Measurements from ENCODE around the gene ZNF423. TPM values are rescaled to one million over a fixed set of nuclear protein-coding genes. Genes with fewer than 3 reads are reported as not detected.

The ZNF423 gene
- total and polyA plus RNA-seq, 9 of the 15 experiments (the other 6 are each of a cell fraction or from before 2014, with no cell fraction given): not detected

GRCh38 chr16:49698453-49698815 lies 157.5 kb downstream of the ZNF423 start (continued):
- no peak for TF ChIP-seq GTF2A2 (tag; IDR thresholded peaks at IDR 0.05)
- TF ChIP-seq ZNF445 (CRISPR knock-in tag; IDR thresholded peaks at IDR 0.05; ENCODE audit: low read depth): no peak
- TF ChIP-seq BMI1 (IDR thresholded peaks at IDR 0.05; ENCODE audit: low read length): no peak
- no peak for TF ChIP-seq PHB (CRISPR knock-in tag; IDR thresholded peaks at IDR 0.05)
- no peak for TF ChIP-seq ZBTB26 (CRISPR knock-in tag; IDR thresholded peaks at IDR 0.05)
- TF ChIP-seq MCM3 (IDR thresholded peaks at IDR 0.05): no peak
- TF ChIP-seq ZNF79 (CRISPR knock-in tag; IDR thresholded peaks at IDR 0.05; ENCODE audit: low read depth): no peak
- no peak for TF ChIP-seq ZNF253 (CRISPR knock-in tag; conservative IDR thresholded peaks at IDR 0.05)
- no peak for TF ChIP-seq ZBTB49 (CRISPR knock-in tag; IDR thresholded peaks at IDR 0.05; ENCODE audit: borderline replicate concordance)
- no peak for TF ChIP-seq ZNF197 (CRISPR knock-in tag; IDR thresholded peaks at IDR 0.05; ENCODE audit: low read depth)
- no peak for TF ChIP-seq IFI16 (CRISPR knock-in tag; IDR thresholded peaks at IDR 0.05)
- TF ChIP-seq ZBTB5 (IDR thresholded peaks at IDR 0.05): no peak
- TF ChIP-seq NUFIP1 (IDR thresholded peaks at IDR 0.05; ENCODE audit: partially characterized antibody): no peak
- no peak for TF ChIP-seq TAF1 (IDR thresholded peaks at IDR 0.05; ENCODE audit: control insufficient read depth, extremely low read depth, insufficient read depth, low read length, severe bottlenecking)
- TF ChIP-seq CREB3 (tag; conservative IDR thresholded peaks at IDR 0.05; ENCODE audit: low read depth): no peak
- TF ChIP-seq ZNF354B (CRISPR knock-in tag; IDR thresholded peaks at IDR 0.05): no peak
- TF ChIP-seq LCOR (CRISPR knock-in tag; IDR thresholded peaks at IDR 0.05): no peak
- TF ChIP-seq YBX1 (IDR thresholded peaks at IDR 0.05): no peak
- TF ChIP-seq POLR3G (IDR thresholded peaks at IDR 0.05; ENCODE audit: extremely low read depth, insufficient read length, insufficient replicate concordance): no peak
- TF ChIP-seq KAT2B (IDR thresholded peaks at IDR 0.05; ENCODE audit: low read depth, low read length): no peak
- TF ChIP-seq HDAC8 (tag; IDR thresholded peaks at IDR 0.05): no peak
- TF ChIP-seq ATF1 (CRISPR knock-in tag; IDR thresholded peaks at IDR 0.05): no peak
- TF ChIP-seq ATF1 (tag; IDR thresholded peaks at IDR 0.05): no peak
- no peak for TF ChIP-seq TEAD2 (tag; IDR thresholded peaks at IDR 0.05)
- TF ChIP-seq ZNF134 (CRISPR knock-in tag; conservative IDR thresholded peaks at IDR 0.05): no peak
